ENCODE results near the gene DENND5B.

Gene DENND5B

DNA sequence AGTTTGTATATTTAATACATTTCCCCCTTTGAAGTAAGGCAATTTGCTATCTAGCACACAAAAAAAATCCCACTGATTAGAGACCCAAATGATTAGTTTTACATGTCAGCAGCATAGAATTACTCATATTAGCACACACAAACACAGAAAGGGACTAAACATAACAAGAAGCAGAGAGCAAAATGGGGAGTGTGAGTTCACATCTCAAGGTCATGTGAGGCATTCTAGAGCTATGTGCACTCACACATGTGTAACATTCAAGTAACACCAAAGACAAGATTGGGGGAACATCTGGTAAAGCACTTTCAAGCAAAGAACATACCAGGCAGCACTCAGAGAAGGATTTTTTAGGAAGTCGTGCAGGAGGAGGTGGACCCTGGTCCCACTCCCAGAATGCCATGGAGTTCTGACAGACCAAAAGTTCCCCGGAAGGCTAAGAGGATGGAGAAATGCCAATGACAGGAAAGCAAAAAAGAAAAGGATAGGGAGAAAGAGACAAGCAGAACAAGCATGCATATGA lies 159.2 kb downstream of the DENND5B start:
- TF ChIP-seq FOXP2 (optimal IDR thresholded peaks at IDR 0.05; ENCODE audit: borderline replicate concordance, extremely low read depth, extremely low read length, insufficient read depth) (no peak), POLR2AphosphoS5 (IDR thresholded peaks at IDR 0.05; ENCODE audit: low read depth, low read length) (no peak), TAF1 (IDR thresholded peaks at IDR 0.05; ENCODE audit: borderline replicate concordance, insufficient read depth, low read length) (no peak), SIN3A (IDR thresholded peaks at IDR 0.05; ENCODE audit: borderline replicate concordance, insufficient read depth, low read length) (no peak)
- TF ChIP-seq, protein P1, sequence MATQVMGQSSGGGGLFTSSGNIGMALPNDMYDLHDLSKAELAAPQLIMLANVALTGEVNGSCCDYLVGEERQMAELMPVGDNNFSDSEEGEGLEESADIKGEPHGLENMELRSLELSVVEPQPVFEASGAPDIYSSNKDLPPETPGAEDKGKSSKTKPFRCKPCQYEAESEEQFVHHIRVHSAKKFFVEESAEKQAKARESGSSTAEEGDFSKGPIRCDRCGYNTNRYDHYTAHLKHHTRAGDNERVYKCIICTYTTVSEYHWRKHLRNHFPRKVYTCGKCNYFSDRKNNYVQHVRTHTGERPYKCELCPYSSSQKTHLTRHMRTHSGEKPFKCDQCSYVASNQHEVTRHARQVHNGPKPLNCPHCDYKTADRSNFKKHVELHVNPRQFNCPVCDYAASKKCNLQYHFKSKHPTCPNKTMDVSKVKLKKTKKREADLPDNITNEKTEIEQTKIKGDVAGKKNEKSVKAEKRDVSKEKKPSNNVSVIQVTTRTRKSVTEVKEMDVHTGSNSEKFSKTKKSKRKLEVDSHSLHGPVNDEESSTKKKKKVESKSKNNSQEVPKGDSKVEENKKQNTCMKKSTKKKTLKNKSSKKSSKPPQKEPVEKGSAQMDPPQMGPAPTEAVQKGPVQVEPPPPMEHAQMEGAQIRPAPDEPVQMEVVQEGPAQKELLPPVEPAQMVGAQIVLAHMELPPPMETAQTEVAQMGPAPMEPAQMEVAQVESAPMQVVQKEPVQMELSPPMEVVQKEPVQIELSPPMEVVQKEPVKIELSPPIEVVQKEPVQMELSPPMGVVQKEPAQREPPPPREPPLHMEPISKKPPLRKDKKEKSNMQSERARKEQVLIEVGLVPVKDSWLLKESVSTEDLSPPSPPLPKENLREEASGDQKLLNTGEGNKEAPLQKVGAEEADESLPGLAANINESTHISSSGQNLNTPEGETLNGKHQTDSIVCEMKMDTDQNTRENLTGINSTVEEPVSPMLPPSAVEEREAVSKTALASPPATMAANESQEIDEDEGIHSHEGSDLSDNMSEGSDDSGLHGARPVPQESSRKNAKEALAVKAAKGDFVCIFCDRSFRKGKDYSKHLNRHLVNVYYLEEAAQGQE (IDR thresholded peaks at IDR 0.05; ENCODE audit: insufficient read depth in 1 of 2, low read depth in 2 of 2, low read length in 2 of 2) = no peak

DNA sequence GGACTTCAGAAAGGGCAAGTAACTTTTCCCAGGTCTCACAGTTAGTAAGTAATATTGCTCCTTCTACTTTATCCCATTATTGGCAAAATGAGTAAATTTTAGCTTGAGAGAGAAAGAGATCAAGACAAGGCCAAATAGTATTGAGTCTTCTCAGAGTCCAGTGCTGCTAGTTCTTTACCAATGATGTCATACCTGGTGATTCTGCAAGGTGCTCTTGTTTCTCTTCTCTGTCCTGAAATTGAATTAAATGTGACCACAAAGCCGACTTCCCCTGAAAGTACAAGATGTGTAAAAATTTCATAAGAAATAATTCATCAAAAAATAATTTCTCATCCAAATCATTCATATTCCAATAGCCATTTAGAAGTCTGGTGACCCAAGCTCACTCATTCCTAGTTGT lies 167.5 kb downstream of the DENND5B start:
- TF ChIP-seq SIN3A (IDR thresholded peaks at IDR 0.05; ENCODE audit: borderline replicate concordance, insufficient read depth, low read length) = no peak
- no peak for TF ChIP-seq FOXP2 (optimal IDR thresholded peaks at IDR 0.05; ENCODE audit: borderline replicate concordance, extremely low read depth, extremely low read length, insufficient read depth)
- TF ChIP-seq, protein P1 (IDR thresholded peaks at IDR 0.05; ENCODE audit: insufficient read depth in 1 of 2, low read depth in 2 of 2, low read length in 2 of 2) = no peak
- no peak for TF ChIP-seq POLR2AphosphoS5 (IDR thresholded peaks at IDR 0.05; ENCODE audit: low read depth, low read length)
- TF ChIP-seq TAF1 (IDR thresholded peaks at IDR 0.05; ENCODE audit: borderline replicate concordance, insufficient read depth, low read length) = no peak

DNA sequence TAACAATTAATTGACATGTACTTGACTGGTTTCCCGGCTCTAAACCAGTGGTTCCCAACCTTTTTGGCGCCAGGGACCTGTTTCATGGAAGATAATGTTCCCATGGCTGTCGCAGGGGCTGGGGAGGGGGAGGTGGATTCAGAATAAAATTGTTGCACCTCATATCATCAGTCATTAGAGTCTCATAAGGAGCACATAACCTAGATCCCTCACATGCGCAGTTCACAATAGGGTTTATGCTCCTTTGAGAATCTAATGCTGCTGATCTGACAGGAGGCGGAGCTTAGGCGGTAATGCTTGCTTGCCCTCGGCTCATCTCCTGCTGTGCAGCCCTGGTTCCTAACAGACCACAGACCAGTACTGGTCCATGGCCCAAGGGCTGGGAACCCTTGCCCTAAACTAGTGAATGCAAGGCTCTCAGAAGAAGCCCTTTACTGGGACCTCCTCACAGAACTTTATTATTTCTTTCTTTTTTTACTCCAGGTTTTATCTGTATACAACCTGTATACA lies 178.6 kb downstream of the DENND5B start:
- TF ChIP-seq FOXP2 (optimal IDR thresholded peaks at IDR 0.05; ENCODE audit: borderline replicate concordance, extremely low read depth, extremely low read length, insufficient read depth) (no peak), SIN3A (IDR thresholded peaks at IDR 0.05; ENCODE audit: borderline replicate concordance, insufficient read depth, low read length) (no peak), POLR2AphosphoS5 (IDR thresholded peaks at IDR 0.05; ENCODE audit: low read depth, low read length) (no peak), TAF1 (IDR thresholded peaks at IDR 0.05; ENCODE audit: borderline replicate concordance, insufficient read depth, low read length) (no peak)
- TF ChIP-seq, protein P1 (IDR thresholded peaks at IDR 0.05; ENCODE audit: insufficient read depth in 1 of 2, low read depth in 2 of 2, low read length in 2 of 2) = no peak

DNA sequence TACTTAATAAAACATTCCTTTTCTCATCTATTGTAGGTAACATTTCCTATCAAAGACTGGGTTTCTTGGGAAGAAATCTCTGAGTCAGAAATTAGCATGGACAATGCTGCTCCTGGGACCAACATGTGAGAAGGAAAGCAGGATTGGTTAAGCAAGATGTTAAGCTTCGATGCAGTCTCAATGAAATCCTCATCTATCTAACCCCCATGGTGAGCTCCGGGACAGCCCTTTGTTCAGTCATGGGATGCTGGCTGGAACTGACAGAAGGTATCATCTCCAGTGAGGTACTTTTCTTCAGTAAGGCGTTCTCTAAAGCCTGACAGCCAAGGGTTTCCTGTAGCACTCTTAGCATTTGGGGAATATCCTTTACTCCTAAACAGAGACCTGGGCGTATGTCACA lies 182.2 kb downstream of the DENND5B start:
- no peak for TF ChIP-seq POLR2AphosphoS5 (IDR thresholded peaks at IDR 0.05; ENCODE audit: low read depth, low read length)
- TF ChIP-seq TAF1 (IDR thresholded peaks at IDR 0.05; ENCODE audit: borderline replicate concordance, insufficient read depth, low read length) = no peak
- TF ChIP-seq, protein P1 (IDR thresholded peaks at IDR 0.05; ENCODE audit: insufficient read depth in 1 of 2, low read depth in 2 of 2, low read length in 2 of 2) = no peak
- TF ChIP-seq SIN3A (IDR thresholded peaks at IDR 0.05; ENCODE audit: borderline replicate concordance, insufficient read depth, low read length) = no peak
- TF ChIP-seq FOXP2 (optimal IDR thresholded peaks at IDR 0.05; ENCODE audit: borderline replicate concordance, extremely low read depth, extremely low read length, insufficient read depth) = no peak

Data from PFSK-1 (cell line).